CD4-positive, alpha-beta T cell treated with Interleukin-10 for 1 hour (primary cell): ENCODE measurements around the gene EPHX1.
"Not testable (repeated sequence)": the region's sequence is repeated elsewhere in the genome, so short reads cannot be mapped to it uniquely, and the experiment has no call there.

ENCODE experiments used
- DNase-seq: peaks from one replicate; pipeline ENCODE4 v3.0.0-alpha.2; 2020

The EPHX1 gene

GRCh38 chr1:225809842-225810578 lies at the start of gene EPHX1:
Gene EPHX1, plus strand, starts transcription at chr1:225810124. Its CDS starts 18,606 bp downstream, at chr1:225828730.
- DNase-seq, result peak; percentile 60

- DNase-seq, result no peak
Measured at GRCh38 chr1:225760531-225760930, 49.4 kb upstream of the EPHX1 start.

- not testable (repeated sequence) for DNase-seq
Measured at GRCh38 chr1:225761395-225761794, 48.5 kb upstream of the EPHX1 start.

DNA sequence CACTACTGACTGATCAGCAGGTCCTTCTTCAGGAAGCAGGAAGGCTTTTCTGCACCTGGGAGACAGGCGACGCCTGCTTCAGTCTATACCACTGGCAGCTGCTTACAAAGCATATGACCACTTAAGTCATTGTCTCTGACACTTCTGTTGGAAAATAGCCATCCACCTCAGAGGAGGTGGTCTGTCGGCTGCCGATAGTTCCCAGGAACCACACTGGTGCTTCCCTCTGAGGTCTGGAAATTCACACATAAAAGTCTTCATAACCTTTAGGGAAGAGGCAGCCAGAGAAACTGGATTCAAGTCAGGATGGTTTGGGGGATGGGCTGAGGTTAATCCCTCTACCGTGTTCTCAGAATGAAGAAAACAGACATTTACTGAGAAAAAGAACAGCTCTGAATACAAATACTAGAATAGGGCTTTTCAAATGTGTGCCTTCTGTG lies 47.9 kb upstream of the EPHX1 start:
- no peak for DNase-seq

GRCh38 chr1:225762444-225762843 lies 47.5 kb upstream of the EPHX1 start:
- no peak for DNase-seq

DNA sequence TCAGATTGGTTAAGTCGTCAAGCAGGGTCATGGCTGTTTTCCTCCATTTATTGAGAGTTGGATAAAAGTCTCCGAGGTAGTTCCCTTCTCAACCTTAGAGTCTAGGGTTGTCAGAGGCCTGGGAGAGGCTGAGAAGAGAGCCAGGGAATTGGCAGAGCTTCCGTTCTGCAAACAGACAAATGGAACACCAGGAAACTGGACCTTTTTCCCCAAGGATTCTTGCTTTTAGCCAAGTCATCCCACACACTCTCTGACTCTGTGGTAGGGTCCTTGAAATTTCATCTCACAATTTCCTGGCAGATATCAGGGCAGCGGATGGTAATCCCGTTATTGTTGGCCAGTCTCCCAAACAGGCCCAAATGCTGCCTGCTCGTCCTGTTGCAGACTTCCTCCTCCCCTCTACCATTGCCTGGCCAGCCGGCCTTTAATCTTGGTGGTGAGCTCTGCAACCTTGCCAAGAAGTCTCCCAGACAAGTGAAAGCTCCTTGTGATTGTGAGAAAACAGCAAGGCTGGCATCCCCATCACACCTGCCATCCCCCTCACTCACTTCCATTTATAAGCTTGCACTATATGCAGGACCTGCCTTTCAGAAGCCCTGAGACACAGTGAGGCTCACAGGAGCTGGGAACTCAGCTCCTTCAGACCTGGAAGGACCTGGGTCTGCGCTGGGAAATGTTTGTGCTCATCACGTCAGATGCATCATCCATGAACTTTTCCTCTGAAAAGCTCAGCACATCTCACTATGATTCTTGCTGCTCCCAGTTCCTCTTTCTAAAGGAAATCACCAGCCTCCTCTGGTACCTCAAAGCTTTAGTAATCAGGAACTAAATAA lies 46.0 kb upstream of the EPHX1 start:
- DNase-seq, result no peak

DNA sequence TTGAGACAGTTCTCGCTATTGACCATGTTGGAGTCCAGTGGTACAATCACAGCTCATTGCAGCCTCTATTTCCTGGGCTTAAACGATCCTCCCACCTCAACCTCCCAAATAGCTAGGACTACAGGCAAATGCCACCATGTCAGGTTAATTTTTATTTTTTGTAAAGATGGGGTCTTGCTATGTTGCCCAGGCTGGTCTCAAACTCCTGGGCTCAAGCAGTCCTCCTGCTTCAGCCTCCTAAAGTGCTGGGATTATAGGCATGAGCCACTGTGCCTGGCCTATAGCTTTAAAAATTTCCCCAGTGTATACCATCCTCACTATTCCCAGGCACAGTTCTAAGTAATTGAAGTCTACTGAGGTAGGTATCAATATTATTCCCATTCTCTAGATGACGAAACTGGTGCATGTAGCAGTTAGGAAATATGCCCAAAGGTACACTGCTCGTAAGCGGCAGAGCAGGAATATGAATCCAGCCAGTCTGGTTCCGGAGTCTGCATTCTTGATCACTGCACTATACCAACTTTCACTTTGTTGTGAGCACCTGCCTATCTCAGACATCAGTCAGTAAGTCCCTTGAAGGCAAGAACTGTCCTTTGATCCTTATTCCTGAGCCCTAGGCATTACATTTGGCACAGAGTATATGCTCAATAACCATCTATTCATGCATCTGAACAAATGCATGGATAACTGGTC lies 43.8 kb upstream of the EPHX1 start:
- no peak for DNase-seq

DNA sequence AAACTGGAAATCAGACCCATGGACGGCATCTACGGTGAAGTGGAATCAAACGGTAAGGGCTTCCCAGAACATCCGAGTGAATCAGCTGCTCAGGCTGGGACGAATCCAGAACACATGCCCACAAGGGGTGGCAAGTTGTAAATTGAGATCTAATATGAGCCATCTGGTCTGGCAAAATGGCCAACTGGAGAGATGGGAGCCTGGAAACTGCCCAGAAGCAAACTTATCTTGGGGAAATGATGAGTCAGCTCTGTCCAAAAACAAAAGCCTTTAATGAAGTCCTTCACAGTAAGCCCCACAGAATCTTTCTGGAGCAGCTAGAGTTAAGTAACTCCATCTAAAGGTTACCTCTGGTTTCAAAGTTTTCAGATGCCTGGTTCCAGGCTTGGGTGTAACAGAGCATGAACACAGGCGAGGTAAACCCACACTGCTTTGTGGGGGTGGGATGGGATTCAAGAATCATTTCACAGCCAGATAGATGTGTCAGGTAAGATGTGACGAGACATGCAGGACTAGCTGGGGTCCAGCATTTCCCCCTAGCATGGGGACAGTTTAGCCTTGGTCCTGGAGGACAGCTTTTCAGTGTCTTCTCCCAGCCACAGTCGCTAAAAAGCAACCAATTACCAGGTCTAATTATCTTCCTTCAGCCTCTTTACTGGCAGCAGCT lies 42.8 kb upstream of the EPHX1 start:
- no peak for DNase-seq

DNA sequence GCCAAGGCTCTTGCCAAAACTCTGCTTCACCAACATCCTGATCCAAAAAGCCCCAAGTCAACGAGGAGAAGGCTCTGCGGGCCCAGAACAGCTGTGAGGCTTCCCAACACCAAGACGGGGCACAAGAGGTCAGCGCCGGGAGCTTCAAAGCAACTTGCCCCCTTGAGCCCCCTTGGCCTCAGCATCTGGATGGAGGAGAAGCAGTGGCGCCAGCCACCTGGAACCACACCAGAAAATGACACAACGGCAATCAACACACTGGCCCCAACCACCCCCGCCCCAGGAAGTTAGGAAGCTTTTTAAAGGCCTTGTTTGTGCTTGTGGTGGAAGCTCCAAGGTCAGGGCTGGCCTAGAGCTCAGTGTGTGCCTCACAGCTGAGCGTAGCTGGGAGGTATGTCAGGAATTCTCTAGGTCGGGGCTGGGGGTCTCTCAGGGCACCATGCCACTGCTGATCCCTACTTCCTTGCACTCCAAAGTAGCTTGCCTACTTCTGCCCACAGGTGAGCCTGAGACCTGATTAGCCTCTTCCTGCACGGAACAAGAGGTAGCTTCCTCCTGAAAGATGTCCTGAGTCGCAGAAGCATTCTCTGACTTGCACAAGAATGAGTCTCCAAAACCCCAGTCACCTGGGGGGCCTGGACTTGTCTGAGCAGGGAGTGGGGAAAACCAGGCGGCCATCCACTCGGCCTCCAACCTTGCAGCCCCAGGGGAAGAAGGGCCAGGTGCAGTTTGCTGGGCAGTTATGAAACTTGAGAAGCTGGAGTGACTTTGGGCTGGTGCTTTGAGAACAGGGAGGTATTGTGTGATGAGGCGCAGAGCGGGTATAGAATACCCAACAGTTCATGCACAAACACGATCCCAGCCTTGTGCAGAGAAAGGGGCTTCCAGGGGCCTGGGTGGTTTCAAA lies 42.0 kb upstream of the EPHX1 start:
- DNase-seq, result no peak

DNA sequence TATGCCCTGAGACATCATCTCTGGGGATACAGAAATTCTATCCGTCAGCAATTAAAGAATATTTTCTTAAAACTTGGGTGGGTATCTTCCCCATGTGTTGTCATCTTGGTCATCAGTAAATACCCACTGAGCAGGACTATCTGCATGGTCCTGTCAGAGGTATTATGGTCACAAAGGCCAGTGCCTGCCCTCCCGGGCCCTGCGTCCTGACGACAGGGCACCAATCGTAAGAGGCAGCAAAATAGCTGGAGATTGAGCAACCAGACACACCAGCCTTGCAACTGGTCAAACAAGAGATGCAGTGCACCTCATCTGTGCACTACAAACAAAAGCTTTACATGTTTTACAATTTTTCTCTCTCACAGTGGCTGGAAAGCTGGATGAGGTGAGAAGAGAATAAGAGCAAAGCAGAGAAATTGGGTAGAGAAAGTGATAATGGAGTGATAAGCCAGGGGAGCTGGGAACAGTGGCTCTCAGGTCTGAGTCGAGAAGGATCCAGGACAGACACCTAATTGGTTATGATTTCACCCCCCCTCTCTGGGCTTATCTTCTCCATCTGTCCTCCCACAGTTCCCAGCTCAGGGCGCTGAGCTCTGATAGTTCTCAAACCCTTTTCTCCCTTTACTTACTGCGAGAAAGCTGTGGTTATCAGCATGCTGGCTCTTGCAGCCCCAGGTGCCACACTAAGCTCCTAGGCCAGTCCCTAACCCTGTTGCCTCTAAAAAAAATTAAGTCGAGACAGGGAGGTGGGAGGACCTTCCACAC lies 41.1 kb upstream of the EPHX1 start:
- DNase-seq, result no peak

GRCh38 chr1:225769687-225770086 lies 40.2 kb upstream of the EPHX1 start:
- DNase-seq, result no peak

DNA sequence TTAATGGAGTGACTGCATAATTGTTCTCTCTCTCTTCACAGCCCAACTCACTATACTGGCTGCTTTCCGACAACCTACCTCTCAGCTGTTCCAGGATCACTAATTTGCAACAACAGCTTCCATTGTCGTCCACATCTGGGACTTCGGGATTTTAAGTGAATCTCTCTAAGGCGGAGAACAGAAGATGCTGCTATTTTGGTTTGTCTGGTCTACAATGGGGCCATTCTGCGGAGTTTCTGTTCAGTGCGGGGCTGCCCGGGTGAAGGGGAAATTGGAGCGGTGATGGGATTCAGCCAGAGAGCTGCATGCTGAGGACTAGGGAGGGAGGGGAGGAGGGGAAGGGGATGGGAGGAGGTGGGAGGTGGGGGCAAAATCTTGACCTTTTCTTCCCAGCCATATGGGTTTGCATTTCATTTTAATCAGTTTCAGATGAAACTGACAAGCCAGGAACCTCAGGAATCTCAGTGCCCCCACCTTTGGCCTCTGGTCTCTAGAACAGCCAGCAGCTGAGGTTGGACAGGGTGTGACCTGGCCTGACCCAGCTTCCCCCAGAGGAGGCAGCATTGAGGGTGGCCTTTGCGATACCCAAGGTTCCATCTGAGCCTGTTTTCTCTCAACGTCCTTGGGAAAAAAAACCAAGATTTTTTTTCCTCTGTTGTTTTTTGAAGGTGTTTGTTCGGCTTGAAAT lies 39.2 kb upstream of the EPHX1 start:
- no peak for DNase-seq

DNA sequence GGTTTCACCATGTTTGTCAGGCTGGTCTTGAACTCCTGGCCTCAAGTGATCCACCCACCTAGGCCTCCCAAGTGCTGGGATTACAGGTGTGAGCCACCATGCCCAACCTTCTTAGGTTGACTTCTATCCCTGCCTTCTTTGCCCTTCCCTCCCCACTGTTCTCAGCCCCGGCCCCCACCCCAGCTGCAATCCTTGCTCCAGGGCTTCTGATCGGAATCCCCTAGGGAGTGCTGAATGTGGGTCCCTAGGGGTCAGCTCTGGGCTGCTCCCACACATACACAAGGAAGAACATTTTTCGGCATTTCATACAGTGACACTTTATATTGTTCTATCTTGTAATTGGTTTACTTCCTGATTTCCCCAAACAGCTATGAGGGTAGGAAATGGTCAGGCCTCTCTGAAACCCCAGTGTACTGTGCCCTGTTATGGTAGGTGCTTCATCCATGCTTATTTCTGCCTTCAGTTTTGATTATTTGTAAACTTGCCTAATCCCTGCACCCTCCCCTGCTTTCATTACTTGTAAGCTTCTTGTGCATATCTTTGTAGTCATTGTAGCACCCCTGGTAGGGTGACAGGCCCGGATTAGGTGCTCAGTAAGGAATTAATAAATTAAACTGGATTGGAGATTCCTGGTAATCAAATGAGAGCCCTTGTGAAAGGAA lies 38.1 kb upstream of the EPHX1 start:
- DNase-seq, result no peak

GRCh38 chr1:225772323-225772768 lies 37.6 kb upstream of the EPHX1 start:
- peak; percentile 14 for DNase-seq

DNA sequence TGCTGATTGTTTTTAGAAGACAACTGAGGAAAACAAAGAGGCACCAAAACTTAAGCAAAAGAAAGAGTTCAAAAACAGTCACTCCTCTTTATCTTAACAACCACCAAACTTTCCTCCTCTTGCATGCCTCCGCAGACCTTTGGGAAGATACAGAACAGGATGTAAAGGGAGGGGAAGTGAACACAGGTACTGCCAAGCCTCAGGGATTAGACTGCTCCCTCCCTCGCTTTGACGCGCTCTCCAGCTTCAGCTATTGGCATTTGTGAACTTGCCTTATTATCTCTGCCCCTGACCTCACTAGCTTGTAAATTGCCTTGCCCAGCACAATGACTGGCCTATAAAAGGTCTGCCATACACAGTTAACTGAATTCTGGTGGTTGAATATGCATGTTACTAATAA lies 37.1 kb upstream of the EPHX1 start:
- no peak for DNase-seq

GRCh38 chr1:225774281-225775147 lies 35.4 kb upstream of the EPHX1 start:
- no peak for DNase-seq

- no peak for DNase-seq
Measured at GRCh38 chr1:225776294-225776693, 33.6 kb upstream of the EPHX1 start.

GRCh38 chr1:225777058-225777582 lies 32.8 kb upstream of the EPHX1 start:
- no peak for DNase-seq
